HG02759 (cell line): Measurements from ENCODE around the gene LZTR1.

Source experiments
- ATAC-seq: cut with Tn5 transposase; IDR thresholded peaks from one replicate; pipeline ENCODE4 v1.9.1; 2021; ENCODE audit warnings: mild to moderate bottlenecking, moderate library complexity; ENCODE audit not compliant: unreplicated experiment

LZTR1 gene

GRCh38 chr22:20949698-20950183, 32.4 kb upstream of the LZTR1 start:
- no peak for ATAC-seq

GRCh38 chr22:20951151-20951931, 30.8 kb upstream of the LZTR1 start:
- no peak for ATAC-seq

- ATAC-seq = no peak
Observed at GRCh38 chr22:20951932-20952380, 30.1 kb upstream of the LZTR1 start.

GRCh38 chr22:20952544-20953341, 29.4 kb upstream of the LZTR1 start:
- ATAC-seq = no peak

GRCh38 chr22:20953342-20953608, 28.8 kb upstream of the LZTR1 start:
- ATAC-seq = no peak

GRCh38 chr22:20953668-20954500, 28.2 kb upstream of the LZTR1 start:
- no peak for ATAC-seq

GRCh38 chr22:20955548-20955947, 26.5 kb upstream of the LZTR1 start:
- no peak for ATAC-seq

- ATAC-seq = no peak
Observed at GRCh38 chr22:20956258-20957101, 25.6 kb upstream of the LZTR1 start.

- ATAC-seq = no peak
Observed at GRCh38 chr22:20957102-20957682, 24.9 kb upstream of the LZTR1 start.

- ATAC-seq = no peak
Observed at GRCh38 chr22:20957683-20958431, 24.2 kb upstream of the LZTR1 start.

GRCh38 chr22:20959578-20960461, 22.3 kb upstream of the LZTR1 start:
- no peak for ATAC-seq

GRCh38 chr22:20960609-20961008, 21.5 kb upstream of the LZTR1 start:
- ATAC-seq = no peak

- no peak for ATAC-seq
Observed at GRCh38 chr22:20962491-20962945, 19.6 kb upstream of the LZTR1 start.

GRCh38 chr22:20963201-20964052, 18.7 kb upstream of the LZTR1 start:
- ATAC-seq = no peak

- no peak for ATAC-seq
Observed at GRCh38 chr22:20964090-20964798, 17.9 kb upstream of the LZTR1 start.

GRCh38 chr22:20964799-20965103, 17.3 kb upstream of the LZTR1 start:
- ATAC-seq = no peak
